NCI-H2029 (cell line): ENCODE measurements around the gene R3HCC1L.

Experiments
- DNase-seq: peaks from one replicate; lab custom pipeline; 2025; lab: John Stamatoyannopoulos, UW

Gene R3HCC1L

GRCh38 chr10:98260350-98260749 lies 125.9 kb downstream of the R3HCC1L start:
- no peak for DNase-seq

- DNase-seq: no peak
These were observed 126.3 kb downstream of the R3HCC1L start for GRCh38 chr10:98260752-98261151.

- DNase-seq: no peak
These were observed 127.2 kb downstream of the R3HCC1L start for GRCh38 chr10:98261436-98262277.

- DNase-seq: peak; percentile 36
These were observed 128.1 kb downstream of the R3HCC1L start for GRCh38 chr10:98262571-98262970.

GRCh38 chr10:98263088-98263487 lies 128.6 kb downstream of the R3HCC1L start:
- DNase-seq: no peak

GRCh38 chr10:98264378-98265065 lies 130.1 kb downstream of the R3HCC1L start:
- no peak for DNase-seq

- no peak for DNase-seq
These were observed 131.2 kb downstream of the R3HCC1L start for GRCh38 chr10:98265403-98266378.

GRCh38 chr10:98266647-98267046 lies 132.2 kb downstream of the R3HCC1L start:
- DNase-seq: no peak

GRCh38 chr10:98267069-98267893 lies 132.8 kb downstream of the R3HCC1L start:
- DNase-seq: no peak

- no peak for DNase-seq
These were observed 133.6 kb downstream of the R3HCC1L start, which contains the start of gene LOXL4 for GRCh38 chr10:98267894-98268693. Gene LOXL4, minus strand, starts transcription at chr10:98268194. Its CDS starts 5,175 bp downstream, at chr10:98263019.

GRCh38 chr10:98268694-98269431 lies 134.4 kb downstream of the R3HCC1L start:
- no peak for DNase-seq

GRCh38 chr10:98269435-98269912 lies 135.0 kb downstream of the R3HCC1L start:
- peak; percentile 39 for DNase-seq

GRCh38 chr10:98270073-98270740 lies 135.8 kb downstream of the R3HCC1L start:
- DNase-seq: no peak

GRCh38 chr10:98270786-98271185 lies 136.3 kb downstream of the R3HCC1L start:
- no peak for DNase-seq

- no peak for DNase-seq
These were observed 137.8 kb downstream of the R3HCC1L start for GRCh38 chr10:98272245-98272644.

- DNase-seq: no peak
These were observed 138.2 kb downstream of the R3HCC1L start for GRCh38 chr10:98272656-98273055.

- DNase-seq: no peak
These were observed 138.8 kb downstream of the R3HCC1L start for GRCh38 chr10:98273057-98273850.

- DNase-seq: no peak
These were observed 140.1 kb downstream of the R3HCC1L start for GRCh38 chr10:98274562-98274961.
